Central memory CD4-positive, alpha-beta T cell (primary cell): Measurements from ENCODE around the gene ACBD6.

Source experiments
- DNase-seq: peaks from one replicate; pipeline ENCODE4 v3.0.0; 2022

ACBD6 gene

DNA sequence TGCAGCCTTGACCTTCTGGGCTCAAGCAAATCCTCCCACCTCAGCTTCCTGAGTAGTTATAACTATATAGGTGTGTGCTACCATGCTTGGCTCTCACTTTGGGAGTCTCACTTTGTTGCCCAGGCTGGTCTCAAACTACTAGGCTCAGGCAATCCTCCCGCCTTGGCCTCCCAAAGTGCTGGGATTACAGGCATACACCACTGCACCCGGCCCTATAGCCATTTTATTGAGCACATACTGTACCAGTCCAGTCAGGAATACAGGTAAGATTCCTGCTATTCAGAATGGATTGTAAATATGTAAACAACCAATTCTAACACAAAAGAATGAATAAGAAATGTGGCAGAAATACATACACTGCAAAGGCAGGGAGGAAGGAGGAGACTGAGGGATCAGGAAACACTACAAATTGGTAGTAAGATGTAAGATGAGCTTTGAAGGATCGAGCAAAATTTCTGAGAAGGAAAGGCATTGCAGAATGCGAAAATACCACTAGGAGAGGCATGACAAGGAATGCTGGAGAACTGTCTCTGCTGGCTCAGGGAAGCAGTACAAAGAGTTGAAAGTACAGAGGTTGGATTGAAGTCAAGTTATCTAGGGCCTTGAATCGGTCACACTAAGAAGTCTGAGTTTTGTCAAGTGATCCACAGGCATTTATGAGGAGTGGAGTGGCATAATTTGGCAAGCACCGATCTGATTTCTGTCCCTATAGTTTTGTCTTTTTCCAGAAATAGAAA is 211.9 kb downstream of the ACBD6 start:
- no peak for DNase-seq

DNA sequence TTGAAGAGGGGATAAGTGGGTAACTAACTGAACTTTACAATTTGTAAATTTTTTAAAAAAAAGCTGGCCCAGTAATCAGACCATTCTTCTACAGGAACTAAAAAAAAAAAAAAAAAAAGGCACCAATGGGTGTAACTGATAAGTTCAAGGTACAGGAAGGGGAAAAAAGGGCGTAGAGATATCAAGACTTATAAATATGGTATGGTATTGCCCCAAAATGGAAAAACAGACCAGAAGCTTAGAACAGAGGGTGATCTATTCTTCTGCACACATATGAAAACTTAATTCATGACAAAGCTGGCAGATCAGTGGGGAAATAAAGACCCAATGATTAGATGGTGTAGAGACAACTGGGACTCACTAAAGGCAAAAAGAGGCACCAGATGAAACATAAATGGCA is 213.4 kb downstream of the ACBD6 start:
- DNase-seq = no peak

DNA sequence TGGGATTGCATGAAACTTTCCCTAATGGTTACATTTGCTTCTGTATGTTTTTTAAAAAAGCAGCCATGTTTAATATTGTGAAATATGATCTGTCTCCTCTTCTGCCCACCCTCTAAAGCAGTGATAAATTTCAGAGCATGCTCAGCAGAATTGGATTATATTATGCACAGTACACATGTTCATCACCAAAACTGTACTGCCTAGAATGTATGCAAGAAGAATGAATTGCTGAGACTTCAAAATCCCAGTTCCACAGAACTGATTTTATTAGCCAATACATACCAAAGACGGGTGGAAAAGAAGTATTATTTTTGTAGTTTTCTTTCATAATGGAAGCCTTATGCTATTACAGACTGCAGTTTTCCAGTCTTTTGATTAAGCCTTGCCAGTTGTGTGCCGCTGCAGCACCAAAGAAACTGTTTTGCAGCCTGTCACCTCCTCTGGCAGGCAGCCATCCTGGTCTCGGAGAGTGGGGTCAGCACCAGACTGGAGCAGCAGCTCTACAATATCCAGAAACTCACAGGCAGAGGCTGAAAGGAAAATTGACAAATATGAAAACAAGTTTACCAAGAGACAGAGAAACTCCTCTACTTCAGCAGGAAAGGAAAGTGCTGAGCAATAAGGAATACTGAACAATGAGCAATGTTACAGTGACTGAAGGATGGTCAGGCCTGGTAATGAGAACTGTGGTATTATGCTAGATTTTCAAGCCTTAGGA is 214.2 kb downstream of the ACBD6 start:
- no peak for DNase-seq

DNA sequence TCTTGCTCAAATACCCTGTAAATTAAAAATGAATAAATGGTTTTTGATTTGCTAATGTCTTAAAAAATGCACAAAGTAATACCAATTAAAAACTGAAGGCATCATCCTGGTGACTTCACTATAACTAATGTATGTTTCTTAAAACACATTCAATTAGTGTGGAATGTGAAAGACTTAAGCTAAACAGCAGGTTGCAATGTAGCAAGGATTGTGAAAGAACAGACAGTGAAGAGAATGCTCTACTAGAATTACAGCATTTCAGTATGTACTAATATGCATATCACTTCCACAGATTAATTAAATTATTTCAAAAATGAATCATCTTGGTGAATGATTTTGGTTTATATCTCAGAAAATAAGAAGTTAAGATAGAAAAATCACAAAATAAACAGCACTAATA is 216.0 kb downstream of the ACBD6 start:
- DNase-seq = no peak

DNA sequence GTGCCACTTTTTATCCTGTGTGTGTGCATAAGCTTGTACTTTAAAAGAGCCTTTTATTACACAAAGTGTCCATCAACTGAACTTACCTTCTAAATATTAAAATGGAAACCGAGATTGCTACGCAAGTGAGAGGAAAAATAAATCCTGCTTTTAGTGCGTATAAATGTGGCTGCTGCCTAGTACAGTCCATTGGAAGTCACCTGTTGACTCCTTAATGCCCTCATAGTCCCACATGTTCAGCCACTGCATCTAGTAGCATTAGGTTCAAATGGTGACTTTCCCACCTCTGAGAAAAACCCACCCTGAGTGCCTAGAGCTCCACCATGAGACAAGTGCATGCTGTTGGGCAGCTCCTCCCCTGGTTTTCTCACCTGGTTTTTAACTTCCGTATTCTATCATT is 219.3 kb downstream of the ACBD6 start:
- DNase-seq = no peak

DNA sequence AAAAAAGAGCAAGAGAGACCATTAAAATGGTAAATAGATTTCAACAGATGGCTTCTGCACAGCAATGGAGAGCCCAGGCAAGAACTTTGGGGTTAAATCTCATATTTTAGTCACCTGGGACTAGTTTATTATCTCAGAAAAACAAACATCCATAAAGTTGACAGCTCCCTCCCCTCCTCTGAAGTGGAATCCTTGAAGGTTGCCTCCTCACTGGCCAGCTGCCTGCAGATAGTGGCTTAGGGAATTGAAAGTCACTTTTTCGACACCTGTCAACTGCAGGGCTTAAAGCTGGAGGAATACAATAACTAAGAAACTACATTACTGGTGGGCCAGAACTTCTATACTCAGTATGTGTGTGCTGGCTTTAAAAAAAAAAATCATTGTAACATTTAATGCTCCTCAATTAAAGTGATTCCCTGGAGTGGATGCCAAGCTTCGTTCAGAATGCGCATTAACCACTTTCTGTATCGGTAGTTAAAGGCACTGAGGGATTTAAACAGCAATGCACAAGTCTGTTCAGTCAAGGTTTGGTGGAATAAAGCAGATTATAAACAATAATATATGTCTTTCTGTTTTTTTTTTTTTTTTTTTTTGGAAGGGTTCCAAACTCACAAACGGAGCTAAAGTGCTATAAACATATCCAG is 219.9 kb downstream of the ACBD6 start:
- no peak for DNase-seq

DNA sequence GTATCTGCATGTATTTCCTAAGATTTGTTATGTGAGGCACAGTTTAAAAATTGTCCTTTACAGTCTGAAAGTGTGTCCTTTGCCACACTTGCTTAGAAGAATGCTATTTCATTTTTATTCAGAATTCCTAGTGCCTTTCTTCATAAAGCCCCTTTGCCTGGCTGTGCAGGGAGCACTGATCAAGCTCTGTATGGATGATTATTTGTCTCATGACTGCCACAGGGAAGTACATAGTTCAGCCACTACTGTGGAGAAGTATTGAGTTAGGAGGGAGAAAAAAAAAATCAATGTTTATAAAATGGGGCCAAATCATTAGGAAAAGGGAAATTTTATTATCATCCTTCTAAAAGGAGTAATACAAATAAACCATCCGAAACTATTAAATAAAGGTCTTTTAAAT is 220.9 kb downstream of the ACBD6 start:
- DNase-seq = no peak

DNA sequence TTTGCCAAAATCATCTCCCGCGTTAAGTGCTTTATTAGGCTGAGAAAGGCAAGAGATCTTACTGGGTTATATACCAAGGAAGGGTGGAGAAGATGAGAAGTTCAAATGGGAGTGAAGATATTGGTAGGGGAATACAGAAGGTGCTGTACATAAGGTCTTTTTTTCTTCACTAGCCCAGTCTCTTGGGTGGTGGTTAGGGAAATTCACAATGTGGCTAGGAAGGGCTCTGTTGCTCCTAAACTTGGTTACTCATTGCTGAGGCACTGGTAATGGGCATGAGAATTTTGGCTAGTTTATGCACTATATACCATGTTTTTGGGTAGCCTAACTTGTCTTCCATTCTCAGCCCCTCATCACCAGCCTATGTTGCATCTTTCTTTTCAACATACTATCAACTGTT is 221.8 kb downstream of the ACBD6 start:
- DNase-seq = no peak

DNA sequence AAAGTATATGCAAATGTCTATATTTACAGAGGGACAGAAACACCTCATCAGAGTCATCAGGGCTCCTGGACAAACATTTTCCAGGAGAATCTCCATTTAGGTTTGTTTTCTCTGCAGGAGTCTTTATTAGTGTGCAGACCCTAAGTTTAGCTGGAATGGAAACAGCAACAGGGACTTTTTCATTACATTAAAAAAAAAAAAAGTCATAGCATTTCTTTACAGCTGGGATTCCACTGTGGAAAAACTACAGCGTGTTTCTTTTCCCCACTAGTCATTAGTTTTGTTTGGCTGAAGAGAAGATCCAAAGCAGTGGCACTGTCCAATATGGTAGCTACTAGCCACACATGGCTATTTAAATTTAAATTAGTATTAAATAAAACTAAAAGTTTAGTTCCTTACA is 222.7 kb downstream of the ACBD6 start:
- no peak for DNase-seq

DNA sequence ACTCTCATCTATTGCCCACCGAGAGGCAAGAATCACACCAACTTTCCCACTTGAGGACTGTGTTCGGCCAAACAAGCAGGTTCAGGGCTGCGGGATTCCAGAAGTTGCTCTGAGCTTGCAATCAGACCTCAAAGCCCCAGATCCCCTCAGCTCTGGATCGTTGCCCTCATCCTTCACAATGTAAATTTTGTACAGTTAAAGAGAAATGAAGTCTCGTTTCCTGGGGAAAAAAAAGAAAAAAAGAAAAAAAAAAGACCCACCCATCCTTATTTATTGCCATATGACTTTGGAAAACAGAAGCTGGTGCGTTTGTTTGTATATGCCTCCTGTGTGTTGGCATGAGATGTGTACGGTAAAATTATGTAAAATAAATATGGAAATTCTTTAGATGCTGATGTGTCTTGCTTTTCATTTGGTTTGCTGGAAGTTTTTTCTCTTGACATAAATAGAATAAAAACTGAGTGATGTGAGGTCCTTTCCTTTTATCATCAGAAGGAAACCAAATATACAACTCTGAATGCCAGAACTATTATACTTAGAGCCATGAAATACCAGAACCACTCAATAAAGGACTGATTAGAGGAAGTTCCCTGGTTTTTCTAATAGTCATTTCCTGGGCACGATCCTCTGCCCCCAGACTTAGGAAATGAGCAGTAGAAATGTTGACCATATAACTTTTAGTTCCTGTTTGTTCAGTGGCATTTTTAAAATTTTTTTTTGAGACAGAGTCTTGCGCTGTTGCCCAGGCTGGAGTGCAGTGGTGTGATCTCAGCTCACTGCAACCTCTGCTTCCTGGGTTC is 223.6 kb downstream of the ACBD6 start:
- no peak for DNase-seq

DNA sequence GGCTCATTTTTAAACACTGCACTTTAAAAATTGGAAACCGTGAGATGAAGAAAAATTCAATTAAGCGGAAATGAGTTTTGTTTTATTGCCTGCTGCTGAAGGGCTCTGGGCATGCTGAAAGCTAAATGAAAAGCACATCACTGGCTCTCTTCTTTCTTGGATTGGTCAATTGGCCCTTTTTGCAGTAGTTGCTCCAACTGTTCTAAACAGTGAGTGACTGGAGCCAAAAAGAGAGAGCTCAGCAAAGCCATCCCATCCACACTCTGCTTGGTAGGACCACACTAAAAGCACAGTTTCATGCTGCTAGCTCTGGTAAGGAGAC is 224.2 kb downstream of the ACBD6 start:
- DNase-seq = no peak

DNA sequence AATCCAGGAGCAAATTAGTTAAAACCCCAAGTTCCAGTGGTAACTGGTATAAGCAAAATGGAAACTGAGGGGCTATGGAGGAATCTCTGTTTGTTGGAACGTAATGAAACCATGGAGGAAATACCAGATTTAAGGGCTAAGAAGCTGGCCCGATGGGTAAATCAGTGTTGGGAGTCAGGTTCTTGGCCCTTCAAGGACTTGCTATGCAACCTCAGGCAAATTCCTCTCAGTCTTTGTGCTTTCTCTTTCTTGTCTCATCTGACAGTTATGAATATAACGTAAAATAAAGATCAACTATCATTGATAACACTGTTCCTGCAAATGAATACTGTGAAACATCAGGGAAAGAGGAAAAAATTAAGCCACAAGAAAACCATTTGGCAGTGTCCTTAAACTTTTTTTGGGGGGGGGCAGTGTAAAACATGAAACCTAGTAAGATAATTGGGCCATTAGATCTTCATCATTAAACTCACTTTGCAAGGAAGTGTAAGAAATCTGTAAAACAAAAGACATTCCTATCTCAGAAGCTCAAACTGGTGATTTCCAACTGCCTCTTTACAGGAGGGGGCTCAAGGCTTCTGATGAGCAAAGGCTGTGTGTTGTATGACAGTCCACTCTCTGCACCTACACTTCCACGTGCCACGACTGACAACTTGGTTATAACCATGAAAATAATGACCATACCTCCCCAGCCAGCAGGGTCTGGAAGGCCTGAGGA is 224.7 kb downstream of the ACBD6 start:
- DNase-seq = no peak

DNA sequence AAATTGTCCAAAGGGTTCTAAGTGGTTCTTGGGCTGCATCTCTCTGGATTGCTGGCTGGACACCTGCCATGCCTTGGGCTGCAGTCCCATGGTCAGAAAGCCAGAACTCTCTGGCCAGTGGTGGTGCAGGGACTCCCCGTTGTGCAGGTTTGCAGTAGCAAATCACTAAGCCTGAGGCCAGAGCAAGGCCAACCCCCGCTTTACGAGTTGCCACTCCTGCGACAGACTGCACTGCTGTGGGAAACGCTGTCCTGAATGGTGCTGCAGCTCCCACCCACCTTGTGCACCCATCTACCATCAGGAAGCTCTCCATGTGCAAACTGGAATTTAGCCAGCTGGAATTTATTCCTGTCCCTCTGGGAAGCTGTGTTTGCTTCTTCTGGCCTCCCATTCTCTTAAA is 226.7 kb downstream of the ACBD6 start:
- DNase-seq = no peak

DNA sequence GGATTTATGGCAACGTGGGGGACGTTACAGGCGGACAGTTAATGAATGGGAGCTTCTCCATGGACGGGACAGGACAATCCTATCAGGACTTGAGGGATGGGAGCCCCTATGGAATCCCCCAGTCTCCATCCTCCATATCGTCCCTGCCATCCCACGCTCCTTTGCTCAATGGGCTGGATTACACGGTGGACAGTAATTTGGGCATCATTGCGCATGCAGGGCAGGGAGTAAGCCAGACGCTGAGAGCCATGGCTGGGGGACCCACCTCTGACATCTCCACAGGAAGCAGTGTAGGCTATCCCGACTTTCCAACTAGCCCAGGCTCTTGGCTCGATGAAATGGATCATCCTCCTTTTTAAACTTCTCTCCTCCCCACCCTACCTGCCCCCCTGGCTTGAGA is 228.2 kb downstream of the ACBD6 start:
- DNase-seq = no peak

DNA sequence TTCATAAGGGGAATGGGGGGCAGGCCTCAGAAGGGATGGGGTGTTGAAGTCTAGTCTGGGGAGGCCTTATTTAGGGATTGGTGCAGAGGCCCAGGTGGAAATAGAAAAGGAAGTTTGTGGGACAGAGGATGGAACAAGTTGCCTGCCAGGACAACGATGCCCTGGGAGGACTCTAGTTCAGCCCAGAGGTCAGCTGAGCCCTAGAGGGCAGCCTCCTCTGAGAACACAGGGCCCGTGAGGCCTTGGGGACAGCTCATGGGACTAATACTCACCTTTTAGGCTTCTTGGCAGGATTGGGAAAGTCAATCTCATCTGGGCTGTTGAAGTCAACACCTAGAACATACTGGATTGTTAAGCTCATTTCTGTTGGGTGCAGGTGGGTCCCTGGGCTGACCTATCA is 229.3 kb downstream of the ACBD6 start:
- no peak for DNase-seq

DNA sequence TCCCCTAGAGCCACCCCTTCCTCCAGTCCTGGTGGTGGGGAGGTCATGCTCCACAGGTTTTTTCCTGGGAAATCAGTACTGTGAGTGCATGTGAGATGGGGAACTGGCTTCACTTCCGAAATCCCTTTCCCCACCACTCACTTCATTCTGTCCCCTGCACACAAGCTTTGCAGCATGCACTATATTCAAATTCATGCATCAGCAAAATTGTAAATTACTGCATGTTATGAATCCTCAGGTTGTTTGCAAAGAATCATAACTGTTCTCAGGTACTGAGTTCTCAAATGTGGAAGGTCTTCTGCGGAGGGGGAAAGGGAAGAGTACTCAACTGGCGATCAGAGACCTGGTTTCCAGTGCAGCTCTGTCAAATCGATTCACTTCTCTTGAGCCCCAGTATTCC is 230.0 kb downstream of the ACBD6 start:
- no peak for DNase-seq

DNA sequence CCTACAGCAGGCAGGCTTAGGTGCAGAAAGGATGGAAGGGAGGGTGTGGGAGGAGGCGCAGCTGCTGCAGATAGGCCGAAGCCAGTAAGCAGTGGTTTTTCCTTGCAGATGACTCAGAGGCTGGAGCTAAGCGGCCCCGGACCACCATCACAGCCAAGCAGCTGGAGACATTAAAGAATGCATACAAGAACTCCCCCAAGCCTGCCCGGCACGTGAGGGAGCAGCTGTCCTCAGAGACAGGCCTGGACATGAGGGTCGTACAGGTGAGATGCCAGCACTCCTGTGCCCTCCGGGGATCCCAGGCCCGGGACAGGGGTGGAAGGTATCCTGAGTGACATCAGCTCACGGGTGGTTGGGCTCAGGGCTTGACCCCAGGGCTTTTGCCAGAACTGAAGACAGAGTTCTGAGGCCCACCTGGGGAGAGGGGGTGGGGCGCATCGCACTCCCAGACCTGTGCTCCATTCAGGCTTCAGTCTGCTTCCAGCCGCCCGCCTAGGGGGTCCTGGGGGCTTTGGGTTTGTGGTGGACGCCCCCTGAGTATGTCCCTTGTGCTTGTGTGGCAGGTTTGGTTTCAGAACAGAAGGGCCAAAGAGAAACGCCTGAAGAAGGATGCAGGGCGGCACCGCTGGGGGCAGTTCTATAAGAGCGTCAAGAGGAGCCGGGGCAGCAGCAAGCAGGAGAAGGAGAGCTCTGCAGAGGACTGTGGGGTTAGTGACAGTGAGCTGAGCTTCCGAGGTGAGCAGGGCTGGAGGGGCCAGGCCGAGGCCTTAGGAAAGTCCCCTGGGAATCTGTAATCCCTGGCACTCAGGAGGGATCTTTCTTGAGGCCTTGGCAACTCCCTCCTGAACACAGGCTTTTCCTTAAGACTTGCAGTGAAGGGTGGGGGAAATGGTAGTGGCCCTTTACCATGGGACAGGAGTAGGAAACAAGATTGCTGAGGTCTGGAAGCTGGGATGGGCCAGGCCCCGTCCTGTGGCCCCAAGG is 230.8 kb downstream of the ACBD6 start:
- DNase-seq = no peak

DNA sequence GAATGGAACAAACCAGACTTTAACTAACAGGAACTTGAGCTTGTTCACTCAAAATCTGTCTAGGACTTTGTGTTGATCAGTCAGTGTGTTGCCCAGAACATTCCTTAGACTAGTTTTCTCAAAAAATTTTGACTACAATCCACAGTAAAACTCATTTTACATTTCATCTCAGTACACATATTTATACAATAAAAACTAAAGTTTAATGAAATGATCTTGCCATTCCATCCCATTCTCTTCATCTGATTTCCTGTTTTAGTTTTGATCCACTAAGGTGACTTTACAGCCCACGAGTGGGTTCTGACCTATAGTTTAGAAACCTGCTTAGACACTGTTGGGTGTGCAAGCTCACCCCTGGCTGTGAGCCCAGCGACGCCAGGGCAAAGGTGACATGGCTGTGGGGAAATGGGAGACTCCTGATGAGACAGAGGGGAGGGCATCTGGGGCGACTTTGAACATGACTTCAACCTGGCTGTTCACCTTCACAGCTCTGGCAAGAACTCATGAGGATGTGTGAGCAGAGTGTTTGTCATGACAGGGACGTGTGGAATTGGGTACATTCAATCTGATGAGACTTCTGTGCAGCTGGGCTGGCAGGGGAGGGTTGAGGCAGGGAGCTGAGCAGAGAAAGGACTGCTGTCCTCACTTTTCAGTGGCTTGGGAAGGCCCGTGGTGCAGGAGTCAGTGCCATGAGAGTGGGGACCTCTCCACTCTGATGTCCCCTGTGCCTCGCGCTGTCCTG is 231.7 kb downstream of the ACBD6 start:
- DNase-seq = no peak

DNA sequence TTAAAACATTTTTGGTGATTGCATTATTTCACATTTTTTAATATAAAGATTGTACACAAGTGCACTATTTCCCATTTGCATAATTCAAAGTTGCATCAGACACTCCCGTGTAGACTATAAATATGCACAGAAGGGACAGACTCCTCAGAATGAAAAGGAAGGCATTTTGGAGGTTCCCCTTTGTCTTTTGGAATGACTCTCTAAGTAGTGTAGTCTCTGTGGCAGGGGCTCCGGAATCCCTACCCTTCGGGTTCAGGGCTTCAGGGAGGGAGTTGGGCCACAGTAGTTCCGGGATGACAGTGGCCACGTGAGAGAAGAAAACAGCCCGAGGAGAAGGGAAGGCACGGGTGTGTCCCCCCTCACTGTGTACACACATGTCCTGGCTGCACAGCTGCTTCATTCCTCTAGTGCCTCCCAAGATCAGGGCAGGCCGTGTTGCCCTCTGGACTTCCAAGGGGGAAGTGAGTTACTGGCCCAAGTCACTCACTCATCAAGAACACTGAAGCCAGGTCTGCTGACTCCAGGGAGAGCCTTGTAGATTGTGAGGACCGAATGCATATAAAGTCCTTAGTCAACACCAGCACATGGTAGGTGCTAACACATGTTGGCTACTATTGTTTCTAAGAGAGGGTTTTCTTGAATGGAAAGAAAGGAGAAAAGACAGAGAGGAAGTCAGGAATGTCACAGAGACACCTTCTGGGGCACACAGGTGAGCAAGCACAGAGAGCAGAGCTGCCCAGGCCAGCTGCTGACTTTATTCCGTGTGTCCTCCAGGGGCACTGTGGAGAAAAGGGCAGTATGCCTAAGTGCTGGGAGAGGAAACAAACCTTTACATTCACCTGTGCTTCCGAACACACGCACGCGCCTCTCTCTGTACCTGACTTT is 232.5 kb downstream of the ACBD6 start:
- no peak for DNase-seq
